Erythroblast (primary cell): ENCODE data around the gene KCTD17.

Experiments
- GATA1 ChIP-seq: IDR thresholded peaks from 2 replicates; pipeline ENCODE4 v1.6.1; 2011; ENCODE audit warnings: low read depth, mild to moderate bottlenecking, control low read depth, low read length, moderate library complexity
- POLR2A ChIP-seq: IDR thresholded peaks from 2 replicates; pipeline ENCODE4 v1.6.1; 2011; ENCODE audit warnings: mild to moderate bottlenecking, low read length

DNA sequence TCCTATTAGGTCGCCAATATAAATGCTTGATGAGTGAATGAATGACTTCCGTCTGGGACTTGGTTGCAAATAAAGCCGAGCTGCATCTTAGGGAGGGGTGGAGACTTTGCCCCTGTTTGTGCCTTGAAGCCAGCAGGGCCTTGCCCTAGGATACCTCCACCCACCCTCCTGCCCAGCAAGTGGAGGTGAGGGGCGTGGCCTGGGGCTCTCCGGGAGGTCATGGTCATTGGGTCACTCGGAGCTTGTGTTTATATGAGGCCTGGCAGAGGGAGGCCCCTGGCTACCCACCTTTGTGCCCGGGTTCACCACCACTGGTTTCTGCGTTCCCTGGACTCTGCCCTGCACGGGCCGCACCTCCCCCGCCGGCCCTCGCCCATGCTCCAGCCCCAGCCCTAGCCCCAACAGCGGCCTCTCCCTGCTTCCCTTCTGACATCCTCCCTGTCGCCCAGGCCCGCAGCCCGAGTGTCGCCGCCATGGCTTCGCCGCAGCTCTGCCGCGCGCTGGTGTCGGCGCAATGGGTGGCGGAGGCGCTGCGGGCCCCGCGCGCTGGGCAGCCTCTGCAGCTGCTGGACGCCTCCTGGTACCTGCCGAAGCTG, 27.7 kb upstream of the KCTD17 start:
- TF ChIP-seq POLR2A = no peak
- TF ChIP-seq GATA1 = no peak
